Endothelial cell of umbilical vein (primary cell): ENCODE measurements around the gene TRIM14.

ENCODE experiments used
- POLR2A ChIP-seq: IDR thresholded peaks from 2 replicates; pipeline ENCODE4 v1.6.1; 2012; ENCODE audit warnings: low read depth, mild to moderate bottlenecking, control low read depth, low read length
- TF ChIP-seq, protein P1 (sequence below), 2 donors: IDR thresholded peaks; 1 replicate in 1 of 2; 2 replicates in 1 of 2; pipeline ENCODE4 v1.5.1; 2011; ENCODE audit warnings: low read length in 2 of 2, mild to moderate bottlenecking in 2 of 2, moderate library complexity in 2 of 2, control low read depth in 1 of 2, inconsistent platforms in 1 of 2, low read depth in 1 of 2; ENCODE audit not compliant: insufficient read depth in 1 of 2; ENCODE audit errors: extremely low read depth in 1 of 2

DNA sequence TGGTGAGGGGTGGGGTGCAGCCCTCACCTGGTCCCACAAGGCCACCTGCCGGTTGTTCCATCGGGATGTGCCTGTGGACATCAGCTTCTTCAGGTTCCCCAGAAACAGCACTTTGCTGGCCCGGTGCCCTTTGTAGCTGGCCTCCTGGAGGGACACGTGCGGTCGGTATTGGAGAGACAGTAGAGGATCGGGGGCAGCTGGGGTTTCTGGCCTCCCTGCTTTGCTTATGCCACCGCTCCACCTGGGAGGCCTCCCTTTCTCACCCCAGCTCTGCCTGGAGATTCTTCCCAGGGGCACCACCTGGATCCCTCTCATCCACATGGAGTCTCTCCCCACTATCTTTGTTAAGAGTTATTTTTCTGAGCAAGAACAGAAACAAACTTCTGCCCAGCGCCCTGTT, 13.1 kb upstream of the TRIM14 start:
- TF ChIP-seq, protein P1, sequence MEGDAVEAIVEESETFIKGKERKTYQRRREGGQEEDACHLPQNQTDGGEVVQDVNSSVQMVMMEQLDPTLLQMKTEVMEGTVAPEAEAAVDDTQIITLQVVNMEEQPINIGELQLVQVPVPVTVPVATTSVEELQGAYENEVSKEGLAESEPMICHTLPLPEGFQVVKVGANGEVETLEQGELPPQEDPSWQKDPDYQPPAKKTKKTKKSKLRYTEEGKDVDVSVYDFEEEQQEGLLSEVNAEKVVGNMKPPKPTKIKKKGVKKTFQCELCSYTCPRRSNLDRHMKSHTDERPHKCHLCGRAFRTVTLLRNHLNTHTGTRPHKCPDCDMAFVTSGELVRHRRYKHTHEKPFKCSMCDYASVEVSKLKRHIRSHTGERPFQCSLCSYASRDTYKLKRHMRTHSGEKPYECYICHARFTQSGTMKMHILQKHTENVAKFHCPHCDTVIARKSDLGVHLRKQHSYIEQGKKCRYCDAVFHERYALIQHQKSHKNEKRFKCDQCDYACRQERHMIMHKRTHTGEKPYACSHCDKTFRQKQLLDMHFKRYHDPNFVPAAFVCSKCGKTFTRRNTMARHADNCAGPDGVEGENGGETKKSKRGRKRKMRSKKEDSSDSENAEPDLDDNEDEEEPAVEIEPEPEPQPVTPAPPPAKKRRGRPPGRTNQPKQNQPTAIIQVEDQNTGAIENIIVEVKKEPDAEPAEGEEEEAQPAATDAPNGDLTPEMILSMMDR (IDR thresholded peaks at IDR 0.05; ENCODE audit: extremely low read depth in 1 of 2, insufficient read depth in 1 of 2, low read depth in 1 of 2, low read length in 2 of 2) = no peak
- TF ChIP-seq POLR2A = no peak
